ENCODE results near the gene MX1. TPM values are rescaled to one million over a fixed set of nuclear protein-coding genes. Genes with fewer than 3 reads are reported as not detected.

MX1 gene
- total and polyA plus RNA-seq, 2 donors (not counting 3 experiments of a cell fraction or from before 2014, with no cell fraction given): 5.9 to 25.1 TPM

GRCh38 chr21:41466024-41466820 is 40.2 kb downstream of the MX1 start:
- Histone ChIP-seq H3K9ac (replicated peaks; ENCODE audit: extremely low read depth, insufficient read depth, low read length) (no peak overlapping the region), H2AFZ (ENCODE audit: low read depth, low read length) (no peak overlapping the region), H3K27ac (ENCODE audit: insufficient read depth, low read depth, low read length) (no peak overlapping the region), H3K4me1 (ENCODE audit: control insufficient read depth, extremely low read depth, insufficient read depth, low read length) (no peaks in the 10 kb centered on the region), H3K9me3 (replicated peaks; ENCODE audit: control insufficient read depth, insufficient read depth, low read length) (no peaks in the 10 kb centered on the region), H4K20me1 (replicated peaks; ENCODE audit: control insufficient read depth, extremely low read depth, insufficient read depth, low read length) (no peaks in the 10 kb centered on the region), H3K27me3 (ENCODE audit: control insufficient read depth in 2 of 2, insufficient read depth in 2 of 2, low read length in 2 of 2) (no peaks in the 10 kb centered on the region), H3K79me2 (ENCODE audit: control insufficient read depth, insufficient read depth, low read length) (no peaks in the 10 kb centered on the region), H3K4me3 (replicated peaks in 1 of 3; ENCODE audit: insufficient read depth in 1 of 3, low read depth in 1 of 3, low read length in 3 of 3) (no peak overlapping the region), H3K4me2 (ENCODE audit: insufficient read depth, low read length) (no peak overlapping the region), H3K9me1 (replicated peaks; ENCODE audit: control insufficient read depth, extremely low read depth, insufficient read depth, low read length) (no peaks in the 10 kb centered on the region), H3K36me3 (ENCODE audit: control insufficient read depth in 2 of 2, extremely low read depth in 1 of 2, insufficient read depth in 2 of 2, low read length in 2 of 2) (no peaks in the 10 kb centered on the region)
- ChIA-PET CTCF (interaction anchor here (0.9 kb wide), 1 partner anchor 183 kb away, joined by 3 read pairs; no protein-coding TSS in a partner anchor), POLR2A (no interaction called here)
- DNase-seq (ENCODE audit: low read depth, low spot score): no peak
- no peak for TF ChIP-seq CTCF (IDR thresholded peaks at IDR 0.05; ENCODE audit: extremely low read depth in 1 of 2, insufficient read depth in 1 of 2, low read depth in 1 of 2, low read length in 2 of 2)
- TF ChIP-seq EZH2 (IDR thresholded peaks at IDR 0.05; ENCODE audit: borderline replicate concordance, low read depth, low read length, severe bottlenecking): no peak
- no peak for TF ChIP-seq JUN (IDR thresholded peaks at IDR 0.05; ENCODE audit: borderline replicate concordance, insufficient read depth, insufficient read length, low read depth)
- no peak for TF ChIP-seq POLR2A (IDR thresholded peaks at IDR 0.05; ENCODE audit: low read depth, low read length)
- no peak for TF ChIP-seq FOS (IDR thresholded peaks at IDR 0.05; ENCODE audit: borderline replicate concordance, insufficient read depth, low read length)
- TF ChIP-seq MAX (IDR thresholded peaks at IDR 0.05; ENCODE audit: insufficient read depth, insufficient read length): no peak
- intact Hi-C loops (cut with micrococcal nuclease) (no loop called here), dilution Hi-C loops (cut with MboI; ENCODE audit: extremely low pct_ligation_motif_present, low sequenced_read_pairs) (no loop called here)
- BruUV-seq (replicated peaks): no TSS peak
- FAIRE-seq: no peak

Measured in endothelial cell of umbilical vein (primary cell).